HepG2 (cell line): ENCODE results near the gene CCDC117. TPM values are rescaled to one million over a fixed set of nuclear protein-coding genes. Genes with fewer than 3 reads are reported as not detected.

Experiments used
- ATF4 ChIP-seq, 2 experiments: fragments of 450-650 bp in 1 of 2; sonication (generic) in 1 of 2; formaldehyde crosslinking; IDR thresholded peaks; 2 replicates each; pipeline versions ENCODE4 v1.5.0 to v1.8.0; 2020 to 2022; ENCODE audit warnings: mild to moderate bottlenecking in 1 of 2, missing genetic modification reagents in 1 of 2
- BORCS8-MEF2B ChIP-seq: sonication (generic); formaldehyde crosslinking; IDR thresholded peaks from 2 replicates; pipeline ENCODE4 v1.8.0; 2022; ENCODE audit warnings: mild to moderate bottlenecking, missing genetic modification reagents
- CEBPB ChIP-seq: IDR thresholded peaks from 2 replicates; pipeline ENCODE4 v1.6.1; 2011; ENCODE audit warnings: low read depth, low read length, improper control_type of control experiment, borderline replicate concordance
- CEBPZ ChIP-seq: IDR thresholded peaks from 2 replicates; pipeline ENCODE4 v1.6.1; 2012; ENCODE audit warnings: low read length, improper control_type of control experiment
- CREM ChIP-seq, 2 experiments: sonication (generic) in 1 of 2; formaldehyde crosslinking in 1 of 2; IDR thresholded peaks; 2 replicates each; pipeline versions ENCODE4 v1.4.0 to v1.6.1; 2016 to 2020; ENCODE audit warnings: antibody characterized with exemption in 1 of 2, mild to moderate bottlenecking in 1 of 2, missing genetic modification reagents in 1 of 2
- FOXO1 ChIP-seq: sonication (generic); formaldehyde crosslinking; IDR thresholded peaks from 2 replicates; pipeline ENCODE4 v1.4.0; 2020; ENCODE audit warnings: missing genetic modification reagents
- GATA4 ChIP-seq: sonication (generic); IDR thresholded peaks from 2 replicates; pipeline ENCODE4 v1.6.1; 2016; ENCODE audit warnings: antibody characterized with exemption, low read depth, borderline replicate concordance
- HDAC2 ChIP-seq: sonication (generic); formaldehyde crosslinking; IDR thresholded peaks from 2 replicates; pipeline ENCODE4 v1.4.0; 2020; ENCODE audit warnings: missing genetic modification reagents
- MAZ ChIP-seq, 2 experiments: sonication (generic) in 1 of 2; formaldehyde crosslinking in 1 of 2; IDR thresholded peaks; 2 replicates each; pipeline versions ENCODE4 v1.5.0 to v1.6.1; 2012 to 2020; ENCODE audit warnings: low read depth in 2 of 2, mild to moderate bottlenecking in 2 of 2, borderline replicate concordance in 1 of 2, improper control_type of control experiment in 1 of 2, low read length in 1 of 2, missing genetic modification reagents in 1 of 2, moderate library complexity in 1 of 2
- NFIC ChIP-seq: IDR thresholded peaks from 2 replicates; pipeline ENCODE4 v1.6.1; 2012; ENCODE audit warnings: mild to moderate bottlenecking, low read length, inconsistent platforms
- PRDM15 ChIP-seq: sonication (generic); formaldehyde crosslinking; IDR thresholded peaks from 2 replicates; pipeline ENCODE4 v1.4.0; 2020; ENCODE audit warnings: missing genetic modification reagents
- SNAI1 ChIP-seq: sonication (generic); formaldehyde crosslinking; IDR thresholded peaks from 2 replicates; pipeline ENCODE4 v1.5.0; 2020; ENCODE audit warnings: mild to moderate bottlenecking, missing genetic modification reagents, borderline replicate concordance
- ZBTB38 ChIP-seq: sonication (generic); formaldehyde crosslinking; IDR thresholded peaks from 2 replicates; pipeline ENCODE4 v1.5.1; 2020; ENCODE audit warnings: mild to moderate bottlenecking, missing genetic modification reagents
- ZEB1 ChIP-seq: IDR thresholded peaks from 2 replicates; pipeline ENCODE4 v1.6.1; 2012; ENCODE audit warnings: mild to moderate bottlenecking, low read depth, inconsistent platforms; ENCODE audit not compliant: insufficient replicate concordance
- ZNF484 ChIP-seq: sonication (generic); formaldehyde crosslinking; IDR thresholded peaks from 2 replicates; pipeline ENCODE4 v1.5.1; 2020; ENCODE audit warnings: mild to moderate bottlenecking, low read depth, missing genetic modification reagents, borderline replicate concordance
- ZNF503 ChIP-seq: sonication (generic); formaldehyde crosslinking; IDR thresholded peaks from 2 replicates; pipeline ENCODE4 v1.4.0; 2020; ENCODE audit warnings: missing genetic modification reagents
- ZNF589 ChIP-seq: sonication (generic); formaldehyde crosslinking; conservative IDR thresholded peaks from 2 replicates; pipeline ENCODE4 v1.8.0; 2022; ENCODE audit warnings: mild to moderate bottlenecking, moderate library complexity, missing genetic modification reagents
- polyA plus RNA-seq, 8 experiments: library from polyadenylated mRNA; depleted of rRNA in 3 of 8; stranded (reverse) in 7 of 8; unstranded in 1 of 8; fragments of >200 nt; fragmentation: Illumina TruSeq in 4 of 8; extraction: Trizol in 4 of 8; gene quantifications; 2 replicates each; pipeline versions ENCODE4 v1.2.1 to v1.2.3, GENCODE V29; 2011 to 2016; ENCODE audit warnings: low read depth in 4 of 8, missing spikeins in 1 of 8, mixed read lengths in 1 of 8; ENCODE audit not compliant: insufficient read depth in 1 of 8
- total RNA-seq, 5 experiments: library from RNA; depleted of rRNA; stranded (reverse); fragments of >200 nt; fragmentation: Illumina TruSeq; extraction: Trizol; gene quantifications; 2 replicates each; pipeline ENCODE4 v1.2.3, GENCODE V29; 2016; ENCODE audit warnings: low read depth in 1 of 5

Gene CCDC117
- total and polyA plus RNA-seq, 2 of the 13 experiments (the other 11 are each of a cell fraction or from before 2014, with no cell fraction given) = 12.6 to 34.2 TPM

GRCh38 chr22:28783786-28784671 lies 11.5 kb downstream of the CCDC117 start (continued):
- TF ChIP-seq PRDM15 (CRISPR knock-in tag) (peak; percentile 99), ZNF589 (0 out of 2 replicates have a peak, but pooled peaks have one; percentile 52), ATF4 (CRISPR knock-in tag; IDR thresholded peaks at IDR 0.05) (peak in 1 of 2 experiments; percentile 50; a peak in 1 of 4 replicates), GATA4 (peak; percentile 62; the same call in 1 of the 2 replicates), BORCS8-MEF2B (no peak), CEBPB (no peak), NFIC (peak; percentile 82; the same call in 1 of the 2 replicates), ZEB1 (peak; percentile 21), ZNF484 (CRISPR knock-in tag) (no peak), ZNF503 (CRISPR knock-in tag) (peak; percentile 42; the same call in 1 of the 2 replicates), HDAC2 (CRISPR knock-in tag) (peak; percentile 34; the same call in 1 of the 2 replicates), CEBPZ (no peak), MAZ (IDR thresholded peaks at IDR 0.05; ENCODE audit: borderline replicate concordance, low read depth, low read length) (0 out of 2 replicates have a peak, but pooled peaks have one; percentile 13), MAZ (CRISPR knock-in tag; IDR thresholded peaks at IDR 0.05; ENCODE audit: low read depth) (no peak), FOXO1 (CRISPR knock-in tag) (peak; percentile 47), ZBTB38 (no peak), SNAI1 (CRISPR knock-in tag) (no peak), CREM (IDR thresholded peaks at IDR 0.05) (peak; percentile 86), CREM (CRISPR knock-in tag; IDR thresholded peaks at IDR 0.05) (no peak)
